GM18868 (cell line): Measurements from ENCODE around the gene PRKCE.

Experiments used
- ATAC-seq: cut with Tn5 transposase; IDR thresholded peaks from one replicate; pipeline ENCODE4 v1.9.1; 2021; ENCODE audit warnings: mild to moderate bottlenecking, moderate library complexity; ENCODE audit not compliant: unreplicated experiment

The PRKCE gene

GRCh38 chr2:45950606-45951005, 299.1 kb downstream of the PRKCE start:
- no peak for ATAC-seq

- no peak for ATAC-seq
These were observed 299.7 kb downstream of the PRKCE start for GRCh38 chr2:45951025-45951727.

GRCh38 chr2:45952591-45952990, 301.1 kb downstream of the PRKCE start:
- ATAC-seq = no peak

GRCh38 chr2:45953376-45954027, 302.0 kb downstream of the PRKCE start:
- ATAC-seq = no peak

- no peak for ATAC-seq
These were observed 302.9 kb downstream of the PRKCE start for GRCh38 chr2:45954233-45954850.

- ATAC-seq = no peak
These were observed 306.2 kb downstream of the PRKCE start for GRCh38 chr2:45957533-45958227.

- ATAC-seq = no peak
These were observed 308.8 kb downstream of the PRKCE start for GRCh38 chr2:45960057-45960863.

- ATAC-seq = no peak
These were observed 310.9 kb downstream of the PRKCE start for GRCh38 chr2:45962177-45962921.

- no peak for ATAC-seq
These were observed 312.3 kb downstream of the PRKCE start for GRCh38 chr2:45963816-45964215.

- ATAC-seq = no peak
These were observed 312.9 kb downstream of the PRKCE start for GRCh38 chr2:45964223-45964841.

GRCh38 chr2:45964906-45965305, 313.4 kb downstream of the PRKCE start:
- no peak for ATAC-seq

- no peak for ATAC-seq
These were observed 314.5 kb downstream of the PRKCE start for GRCh38 chr2:45965871-45966498.

GRCh38 chr2:45968946-45969584, 317.6 kb downstream of the PRKCE start:
- ATAC-seq = no peak

GRCh38 chr2:45973426-45973825, 322.0 kb downstream of the PRKCE start:
- ATAC-seq = no peak

- peak; percentile 82 for ATAC-seq
These were observed 322.6 kb downstream of the PRKCE start for GRCh38 chr2:45974056-45974455.

GRCh38 chr2:45974762-45975408, 323.4 kb downstream of the PRKCE start:
- ATAC-seq = peak; percentile 75

- no peak for ATAC-seq
These were observed 324.5 kb downstream of the PRKCE start for GRCh38 chr2:45975752-45976517.
